Tibial nerve (tissue), 4 donors: ENCODE measurements around the gene HS2ST1.

Source experiments
- EP300 ChIP-seq, 2 donors: sonication (generic); formaldehyde crosslinking; IDR thresholded peaks; one replicate each; pipeline ENCODE4 v1.6.1; 2017; ENCODE audit warnings: antibody characterized with exemption in 2 of 2, mild to moderate bottlenecking in 1 of 2
- POLR2A ChIP-seq, 2 donors: fragments of 450-650 bp; IDR thresholded peaks; one replicate each; pipeline ENCODE4 v1.6.1; 2017; ENCODE audit warnings: antibody characterized with exemption in 2 of 2, mild to moderate bottlenecking in 2 of 2, moderate library complexity in 2 of 2
- TF ChIP-seq, protein P1 (sequence below), 5 experiments: fragments of 200-600 bp in 3 of 5; fragments of 450-650 bp in 2 of 5; sonication (generic) in 3 of 5; IDR thresholded peaks; one replicate each; pipeline ENCODE4 v1.5.1; 2016 to 2019; ENCODE audit warnings: antibody characterized with exemption in 5 of 5, mild to moderate bottlenecking in 3 of 5, moderate library complexity in 2 of 5

DNA sequence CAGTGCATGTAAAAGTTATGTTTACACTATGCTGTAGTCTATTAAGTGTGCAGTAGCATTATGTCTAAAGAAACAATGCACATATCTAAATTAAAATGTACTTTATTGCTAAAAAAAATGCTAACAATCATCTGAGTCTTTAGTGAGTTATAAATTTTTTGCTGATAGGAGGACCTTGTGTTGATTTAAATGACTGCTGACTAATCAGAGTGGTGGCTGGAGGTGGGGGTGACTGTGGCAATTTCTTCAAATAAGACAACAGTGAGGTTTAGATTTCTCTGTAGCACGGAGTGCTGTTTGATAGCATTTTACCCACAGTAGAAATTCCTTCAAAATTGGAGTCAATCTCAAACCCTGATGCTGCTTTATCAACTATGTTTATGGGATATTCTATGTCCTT is 37.0 kb downstream of the HS2ST1 start:
- TF ChIP-seq, protein P1, sequence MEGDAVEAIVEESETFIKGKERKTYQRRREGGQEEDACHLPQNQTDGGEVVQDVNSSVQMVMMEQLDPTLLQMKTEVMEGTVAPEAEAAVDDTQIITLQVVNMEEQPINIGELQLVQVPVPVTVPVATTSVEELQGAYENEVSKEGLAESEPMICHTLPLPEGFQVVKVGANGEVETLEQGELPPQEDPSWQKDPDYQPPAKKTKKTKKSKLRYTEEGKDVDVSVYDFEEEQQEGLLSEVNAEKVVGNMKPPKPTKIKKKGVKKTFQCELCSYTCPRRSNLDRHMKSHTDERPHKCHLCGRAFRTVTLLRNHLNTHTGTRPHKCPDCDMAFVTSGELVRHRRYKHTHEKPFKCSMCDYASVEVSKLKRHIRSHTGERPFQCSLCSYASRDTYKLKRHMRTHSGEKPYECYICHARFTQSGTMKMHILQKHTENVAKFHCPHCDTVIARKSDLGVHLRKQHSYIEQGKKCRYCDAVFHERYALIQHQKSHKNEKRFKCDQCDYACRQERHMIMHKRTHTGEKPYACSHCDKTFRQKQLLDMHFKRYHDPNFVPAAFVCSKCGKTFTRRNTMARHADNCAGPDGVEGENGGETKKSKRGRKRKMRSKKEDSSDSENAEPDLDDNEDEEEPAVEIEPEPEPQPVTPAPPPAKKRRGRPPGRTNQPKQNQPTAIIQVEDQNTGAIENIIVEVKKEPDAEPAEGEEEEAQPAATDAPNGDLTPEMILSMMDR (IDR thresholded peaks at IDR 0.05) = no peak
- TF ChIP-seq POLR2A (IDR thresholded peaks at IDR 0.05) (no peak), EP300 (IDR thresholded peaks at IDR 0.05) (no peak)
